HG02588 (cell line): Measurements from ENCODE around the gene KIF26B.

ENCODE experiments used
- ATAC-seq: cut with Tn5 transposase; IDR thresholded peaks from one replicate; pipeline ENCODE4 v1.9.1; 2021; ENCODE audit warnings: mild to moderate bottlenecking, moderate library complexity; ENCODE audit not compliant: unreplicated experiment

The KIF26B gene

GRCh38 chr1:245131026-245131393 is 23.8 kb upstream of the KIF26B start:
- ATAC-seq, result no peak

GRCh38 chr1:245132771-245133170 is 22.0 kb upstream of the KIF26B start:
- no peak for ATAC-seq

- no peak for ATAC-seq
Observed at GRCh38 chr1:245133995-245134715, 20.6 kb upstream of the KIF26B start.

GRCh38 chr1:245142171-245142798 is 12.5 kb upstream of the KIF26B start:
- ATAC-seq, result no peak

- no peak for ATAC-seq
Observed at GRCh38 chr1:245142976-245143375, 11.8 kb upstream of the KIF26B start.

GRCh38 chr1:245143849-245144248 is 10.9 kb upstream of the KIF26B start:
- no peak for ATAC-seq

GRCh38 chr1:245148069-245148468 is 6.7 kb upstream of the KIF26B start:
- ATAC-seq, result no peak

- no peak for ATAC-seq
Observed at GRCh38 chr1:245148861-245149260, 5.9 kb upstream of the KIF26B start.

- ATAC-seq, result no peak
Observed at GRCh38 chr1:245153081-245153551, 1.7 kb upstream of the KIF26B start.

- ATAC-seq, result no peak
Observed at GRCh38 chr1:245153552-245154428, 995 bp upstream of the KIF26B start.

- no peak for ATAC-seq
Observed at GRCh38 chr1:245155272-245156040, 671 bp downstream of the KIF26B start.

- ATAC-seq, result peak; percentile 89
Observed at GRCh38 chr1:245156041-245156735, 1.4 kb downstream of the KIF26B start.

GRCh38 chr1:245156736-245157505 is 2.1 kb downstream of the KIF26B start:
- ATAC-seq, result no peak

GRCh38 chr1:245158913-245159312 is 4.1 kb downstream of the KIF26B start:
- ATAC-seq, result no peak

GRCh38 chr1:245160288-245160687 is 5.5 kb downstream of the KIF26B start:
- no peak for ATAC-seq

GRCh38 chr1:245160741-245161400 is 6.1 kb downstream of the KIF26B start:
- ATAC-seq, result no peak

- ATAC-seq, result no peak
Observed at GRCh38 chr1:245161866-245162265, 7.1 kb downstream of the KIF26B start.

GRCh38 chr1:245166471-245166885 is 11.7 kb downstream of the KIF26B start:
- ATAC-seq, result no peak

GRCh38 chr1:245168086-245168485 is 13.3 kb downstream of the KIF26B start:
- no peak for ATAC-seq
